H1 (cell line): ENCODE measurements around the gene FIZ1. TPM values are rescaled to one million over a fixed set of nuclear protein-coding genes. Genes with fewer than 3 reads are reported as not detected.

Source experiments
- CTCF ChIA-PET: fragments of 300-600 bp; sonication (Branson Sonifier 250); formaldehyde crosslinking; loops from one replicate; lab custom pipeline; 2021; ENCODE audit not compliant: partially characterized antibody; lab: Charles Lee
- POLR2A ChIA-PET: fragments of 300-600 bp; sonication (Branson Sonifier 250); formaldehyde crosslinking; loops from one replicate; lab custom pipeline; 2021; ENCODE audit warnings: inconsistent platforms; ENCODE audit not compliant: partially characterized antibody; lab: Charles Lee
- DNase-seq, 2 experiments: peaks; one replicate each; pipeline versions ENCODE4 v3.0.0 to v3.0.0-alpha.2; 2010 to 2022; ENCODE audit warnings: low spot score in 2 of 2, low read depth in 1 of 2, mixed read lengths in 1 of 2
- FAIRE-seq: peaks from 2 replicates; lab custom pipeline; 2011; peaks lifted over from hg19 to GRCh38; lab: Jason Lieb, UNC
- H2AFZ ChIP-seq: 2 replicates; pipeline ENCODE4 v1.8.1; 2012; ENCODE audit warnings: low read length, inconsistent platforms
- H2AK5ac ChIP-seq: 2 replicates; pipeline ENCODE4 v1.6.1; 2013; ENCODE audit warnings: low read depth, low read length
- H2BK120ac ChIP-seq: replicated peaks from 2 replicates; pipeline ENCODE3; 2013; ENCODE audit warnings: low read depth, low read length, inconsistent platforms
- H2BK12ac ChIP-seq: 2 replicates; pipeline ENCODE4 v1.6.1; 2013; ENCODE audit warnings: low read depth, low read length
- H2BK15ac ChIP-seq: 2 replicates; pipeline ENCODE4 v1.6.1; 2013; ENCODE audit warnings: low read length
- H2BK20ac ChIP-seq: 2 replicates; pipeline ENCODE4 v1.6.1; 2013; ENCODE audit warnings: low read length
- H2BK5ac ChIP-seq: 2 replicates; pipeline ENCODE4 v1.6.1; 2013; ENCODE audit warnings: low read depth, low read length
- H3K14ac ChIP-seq: 2 replicates; pipeline ENCODE4 v1.6.1; 2013; ENCODE audit warnings: inconsistent platforms; ENCODE audit not compliant: insufficient read length
- H3K18ac ChIP-seq: 2 replicates; pipeline ENCODE4 v1.6.1; 2013; ENCODE audit warnings: low read length; ENCODE audit errors: extremely low read depth
- H3K23ac ChIP-seq: 2 replicates; pipeline ENCODE4 v1.6.1; 2013; ENCODE audit warnings: inconsistent platforms; ENCODE audit not compliant: insufficient read length
- H3K23me2 ChIP-seq: 2 replicates; pipeline ENCODE4 v1.6.1; 2013; ENCODE audit warnings: low read depth, low read length
- H3K27ac ChIP-seq: 2 replicates; pipeline ENCODE4 v1.6.1; 2011; ENCODE audit warnings: low read depth, low read length, inconsistent platforms
- H3K27me3 ChIP-seq, 4 experiments: replicated peaks in 1 of 4; 1 replicate in 1 of 4; 2 replicates in 3 of 4; pipeline versions ENCODE4 v1.6.1 to v1.8.1; 2011 to 2013; ENCODE audit warnings: low read length in 3 of 4, mild to moderate bottlenecking in 3 of 4, inconsistent platforms in 2 of 4, mixed read lengths in 2 of 4, moderate library complexity in 1 of 4; ENCODE audit not compliant: control insufficient read depth in 3 of 4, insufficient read depth in 3 of 4; ENCODE audit errors: extremely low read depth in 1 of 4
- H3K36me3 ChIP-seq, 4 experiments: 2 replicates each; pipeline versions ENCODE4 v1.6.1 to v1.8.1; 2011 to 2013; ENCODE audit warnings: mild to moderate bottlenecking in 4 of 4, low read length in 3 of 4, moderate library complexity in 2 of 4, control low read depth in 1 of 4, inconsistent platforms in 1 of 4; ENCODE audit not compliant: insufficient read depth in 4 of 4, control insufficient read depth in 2 of 4
- H3K4ac ChIP-seq: replicated peaks from 2 replicates; pipeline ENCODE3; 2013; ENCODE audit warnings: low read length, low read depth, mixed read lengths, inconsistent platforms; ENCODE audit not compliant: insufficient read length
- H3K4me1 ChIP-seq, 4 experiments: replicated peaks in 1 of 4; 1 replicate in 1 of 4; 2 replicates in 3 of 4; pipeline versions ENCODE4 v1.6.1 to v1.8.1; 2011 to 2013; ENCODE audit warnings: low read length in 3 of 4, inconsistent platforms in 2 of 4, mixed read lengths in 1 of 4; ENCODE audit not compliant: insufficient read depth in 4 of 4, control insufficient read depth in 3 of 4
- H3K4me2 ChIP-seq, 2 experiments: 2 replicates each; pipeline versions ENCODE4 v1.6.1 to v1.8.1; 2011 to 2013; ENCODE audit warnings: low read depth in 2 of 2, low read length in 2 of 2, control low read depth in 1 of 2, inconsistent platforms in 1 of 2, mild to moderate bottlenecking in 1 of 2; ENCODE audit not compliant: insufficient read depth in 1 of 2
- H3K4me3 ChIP-seq, 4 experiments: fragments of 200-600, 300-600 bp in 1 of 4; sonication (generic), shearing (Covaris generic), sonication (Bioruptor Twin) in 1 of 4; 2 replicates each; pipeline versions ENCODE4 v1.5.1 to v1.8.1; 2011 to 2016; ENCODE audit warnings: low read length in 4 of 4, low read depth in 3 of 4, control low read depth in 2 of 4, inconsistent platforms in 2 of 4, mild to moderate bottlenecking in 2 of 4, mixed read lengths in 1 of 4, moderate library complexity in 1 of 4; ENCODE audit not compliant: insufficient read depth in 2 of 4; ENCODE audit errors: extremely low read depth in 1 of 4
- H3K56ac ChIP-seq: replicated peaks from 2 replicates; pipeline ENCODE3; 2013; ENCODE audit warnings: low read depth, mild to moderate bottlenecking, mixed read lengths, low read length, inconsistent platforms; ENCODE audit not compliant: insufficient read length
- H3K79me1 ChIP-seq: 2 replicates; pipeline ENCODE4 v1.6.1; 2013; ENCODE audit warnings: low read depth, low read length, control low read depth
- H3K79me2 ChIP-seq, 2 experiments: 2 replicates each; pipeline versions ENCODE4 v1.6.1 to v1.8.1; 2012 to 2013; ENCODE audit warnings: low read length in 2 of 2, mild to moderate bottlenecking in 2 of 2, inconsistent platforms in 1 of 2; ENCODE audit not compliant: insufficient read depth in 2 of 2, control insufficient read depth in 1 of 2
- H3K9ac ChIP-seq, 4 experiments: replicated peaks in 1 of 4; 1 replicate in 1 of 4; 2 replicates in 3 of 4; pipeline versions ENCODE4 v1.6.1 to v1.8.1; 2011 to 2013; ENCODE audit warnings: low read depth in 3 of 4, low read length in 3 of 4, control low read depth in 2 of 4, mild to moderate bottlenecking in 2 of 4, moderate library complexity in 2 of 4, inconsistent platforms in 1 of 4; ENCODE audit errors: extremely low read depth in 1 of 4
- H3K9me3 ChIP-seq, 2 experiments: 2 replicates each; pipeline versions ENCODE4 v1.6.1 to v1.8.1; 2012 to 2013; ENCODE audit warnings: mild to moderate bottlenecking in 2 of 2, moderate library complexity in 2 of 2, control low read depth in 1 of 2, inconsistent platforms in 1 of 2, low read depth in 1 of 2, low read length in 1 of 2, mixed read lengths in 1 of 2; ENCODE audit not compliant: insufficient read depth in 2 of 2
- H4K20me1 ChIP-seq, 2 experiments: replicated peaks in 1 of 2; 2 replicates each; pipeline versions ENCODE3 to v1.8.1; 2011 to 2013; ENCODE audit warnings: inconsistent platforms in 2 of 2, low read length in 2 of 2, mild to moderate bottlenecking in 1 of 2; ENCODE audit not compliant: insufficient read depth in 2 of 2, control insufficient read depth in 1 of 2
- H4K5ac ChIP-seq: 2 replicates; pipeline ENCODE4 v1.6.1; 2013; ENCODE audit warnings: low read length, low read depth, mixed read lengths, inconsistent platforms; ENCODE audit not compliant: insufficient read length
- H4K8ac ChIP-seq: 2 replicates; pipeline ENCODE4 v1.8.0; 2013; ENCODE audit warnings: mild to moderate bottlenecking, moderate library complexity, low read length, inconsistent platforms; ENCODE audit not compliant: insufficient read depth; ENCODE audit errors: extremely low read depth
- H4K91ac ChIP-seq: replicated peaks from 2 replicates; pipeline ENCODE3; 2013; ENCODE audit warnings: low read length, mixed read lengths, inconsistent platforms; ENCODE audit not compliant: insufficient read length
- ATF2 ChIP-seq: IDR thresholded peaks from 2 replicates; pipeline ENCODE4 v1.6.1; 2012; ENCODE audit warnings: low read length, inconsistent platforms
- BACH1 ChIP-seq: IDR thresholded peaks from 2 replicates; pipeline ENCODE4 v1.6.1; 2012; ENCODE audit warnings: low read length, improper control_type of control experiment
- CTBP2 ChIP-seq: IDR thresholded peaks from 2 replicates; pipeline ENCODE4 v1.7.0; 2011; ENCODE audit warnings: borderline replicate concordance, mild to moderate bottlenecking, moderate library complexity, mixed read lengths, low read length; ENCODE audit not compliant: insufficient read depth, insufficient read length
- GABPA ChIP-seq: IDR thresholded peaks from 2 replicates; pipeline ENCODE4 v1.6.1; 2011; ENCODE audit warnings: mild to moderate bottlenecking, low read length, moderate library complexity, borderline replicate concordance; ENCODE audit not compliant: insufficient read depth
- KDM1A ChIP-seq: fragments of 200-600, 300-600 bp; sonication (generic); IDR thresholded peaks from 2 replicates; pipeline ENCODE4 v1.7.1; 2016; ENCODE audit warnings: mild to moderate bottlenecking, low read length, borderline replicate concordance
- NANOG ChIP-seq: IDR thresholded peaks from 2 replicates; pipeline ENCODE4 v1.6.1; 2011; ENCODE audit warnings: low read length, low read depth, mild to moderate bottlenecking, inconsistent platforms; ENCODE audit not compliant: insufficient read depth, poor library complexity, severe bottlenecking
- PHF8 ChIP-seq: fragments of 200-600 bp; sonication (generic); conservative IDR thresholded peaks from 2 replicates; pipeline ENCODE4 v1.7.1; 2012; ENCODE audit warnings: low read depth, mild to moderate bottlenecking, inconsistent platforms, low read length, moderate library complexity
- SP4 ChIP-seq: IDR thresholded peaks from 2 replicates; pipeline ENCODE4 v1.6.1; 2012; ENCODE audit warnings: low read length, inconsistent platforms
- WGBS, 2 experiments: shearing (Covaris generic) in 1 of 2; methylation state at CpG; one replicate each; pipeline versions ENCODE4 v1.1.6 to v1.1.7; 2013 to 2015; ENCODE audit warnings: low lambda C conversion rate in 2 of 2, mixed read lengths in 2 of 2, inconsistent platforms in 1 of 2, low coverage in 1 of 2, missing lambda C conversion rate in 1 of 2; ENCODE audit not compliant: insufficient replicate concordance in 2 of 2, insufficient coverage in 1 of 2, insufficient read length in 1 of 2; ENCODE audit errors: extremely low coverage in 1 of 2, missing lambda C conversion rate in 1 of 2; 5-methylcytosine and 5-hydroxymethylcytosine counted together
- polyA plus RNA-seq, 7 experiments: library from polyadenylated mRNA; depleted of rRNA in 3 of 7; stranded (reverse) in 5 of 7; unstranded in 2 of 7; fragments of >200 nt in 5 of 7; fragments of 200-250 nt in 2 of 7; gene quantifications; 1 replicate in 5 of 7; 2 replicates in 1 of 7; 4 replicates in 1 of 7; pipeline versions ENCODE4 v1.2.1 to v1.2.3, GENCODE V29; 2011 to 2013; ENCODE audit warnings: missing spikeins in 2 of 7, mixed read lengths in 2 of 7
- total RNA-seq: library from RNA; stranded (reverse); fragmentation: NEBNext Ultra II Directional; extraction: Animal tissue kit (Norgen Biotek cat#: 25700); gene quantifications from 2 replicates; pipeline ENCODE4 v1.2.1, GENCODE V29; 2021

FIZ1 gene
- total and polyA plus RNA-seq, 2 of the 8 experiments (the other 6 are each of a cell fraction or from before 2014, with no cell fraction given), result 9.1 to 18.5 TPM

- no peak for DNase-seq
- Histone ChIP-seq H4K20me1 (peaks cover 3 to 10% of the 10 kb centered on the region in 2 experiments), H2AFZ (no peak overlapping the region), H2BK20ac (no peak overlapping the region), H3K4ac (no peak overlapping the region), H3K36me3 (no peaks in the 10 kb centered on the region), H3K4me2 (peak overlapping the region in 1 of 2 experiments; percentile 15; a peak in 1 of 4 replicates), H3K9me3 (no peaks in the 10 kb centered on the region; a peak in 1 of 4 replicates), H4K91ac (no peak overlapping the region), H3K23me2 (peaks cover 19% of the 10 kb centered on the region), H2AK5ac (no peak overlapping the region), H3K18ac (no peak overlapping the region), H3K79me1 (peaks cover 13% of the 10 kb centered on the region), H3K9ac (no peak overlapping the region), H4K8ac (no peak overlapping the region), H3K79me2 (peaks cover 4 to 25% of the 10 kb centered on the region in 2 experiments; a peak in 3 of 4 replicates), H3K4me1 (peaks cover 6 to 9% (median 7%) of the 10 kb centered on the region in 4 experiments), H3K27ac (no peak overlapping the region), H3K14ac (no peak overlapping the region), H3K27me3 (no peaks in the 10 kb centered on the region), H2BK120ac (no peak overlapping the region), H3K23ac (no peak overlapping the region), H3K4me3 (no peak overlapping the region), H2BK12ac (no peak overlapping the region), H2BK5ac (no peak overlapping the region), H3K56ac (no peak overlapping the region), H4K5ac (no peak overlapping the region), H2BK15ac (no peak overlapping the region)
- WGBS, 2 experiments, result 85% methylated on average over 4 of the region's 4 CpGs; no CpG with 5 or more reads in 1 of the 2 experiments
- ChIA-PET CTCF (interaction anchor here (0.7 to 3.8 kb wide), 5 partner anchors 11 to 208 kb away, joined by 3 to 30 read pairs (median 9); partner anchors contain the start of genes CCDC106 and ZNF865), POLR2A (interaction anchor here (0.6 to 8.8 kb wide), 6 partner anchors 9 to 45 kb away, joined by 3 to 96 read pairs (median 6); partner anchors contain the start of genes CCDC106, U2AF2, ZNF581 and ZNF865)
- FAIRE-seq, result no peak
- TF ChIP-seq BACH1 (no peak), ATF2 (no peak), SP4 (no peak), KDM1A (no peak), CTBP2 (no peak), NANOG (no peak), GABPA (no peak), PHF8 (no peak)
These were observed 37.4 kb upstream of the FIZ1 start for GRCh38 chr19:55636723-55637122.
